ENCODE data around the gene ADAMTS10.
"Not testable (repeated sequence)": the region's sequence is repeated elsewhere in the genome, so short reads cannot be mapped to it uniquely, and the experiment has no call there.

ADAMTS10 gene

GRCh38 chr19:8558325-8558724, 52.2 kb downstream of the ADAMTS10 start:
- no peak for DNase-seq (ENCODE audit: low spot score)

GRCh38 chr19:8557642-8558238, 52.8 kb downstream of the ADAMTS10 start:
- DNase-seq (ENCODE audit: low spot score), result no peak

- DNase-seq (ENCODE audit: low spot score), result not testable (repeated sequence)
These were observed 56.8 kb downstream of the ADAMTS10 start for GRCh38 chr19:8553729-8554128.

GRCh38 chr19:8552810-8553209, 57.7 kb downstream of the ADAMTS10 start:
- no peak for DNase-seq (ENCODE audit: low spot score)

GRCh38 chr19:8550070-8550469, 60.4 kb downstream of the ADAMTS10 start:
- no peak for DNase-seq (ENCODE audit: low spot score)

GRCh38 chr19:8545743-8546142, 64.8 kb downstream of the ADAMTS10 start:
- DNase-seq (ENCODE audit: low spot score), result no peak

GRCh38 chr19:8544168-8544567, 66.3 kb downstream of the ADAMTS10 start:
- DNase-seq (ENCODE audit: low spot score), result no peak

GRCh38 chr19:8539621-8540149, 70.8 kb downstream of the ADAMTS10 start:
- no peak for DNase-seq (ENCODE audit: low spot score)

- no peak for DNase-seq (ENCODE audit: low spot score)
These were observed 73.4 kb downstream of the ADAMTS10 start for GRCh38 chr19:8537099-8537498.

GRCh38 chr19:8536282-8536681, 74.2 kb downstream of the ADAMTS10 start:
- no peak for DNase-seq (ENCODE audit: low spot score)

- DNase-seq (ENCODE audit: low spot score), result no peak
These were observed 78.3 kb downstream of the ADAMTS10 start for GRCh38 chr19:8532225-8532624.

GRCh38 chr19:8531470-8531869, 79.0 kb downstream of the ADAMTS10 start:
- no peak for DNase-seq (ENCODE audit: low spot score)
